ENCODE results near the gene FNDC8. TPM values are rescaled to one million over a fixed set of nuclear protein-coding genes. Genes with fewer than 3 reads are reported as not detected.

The FNDC8 gene
- total and polyA plus RNA-seq, 5 donors from 2014 or later, result not detected

DNA sequence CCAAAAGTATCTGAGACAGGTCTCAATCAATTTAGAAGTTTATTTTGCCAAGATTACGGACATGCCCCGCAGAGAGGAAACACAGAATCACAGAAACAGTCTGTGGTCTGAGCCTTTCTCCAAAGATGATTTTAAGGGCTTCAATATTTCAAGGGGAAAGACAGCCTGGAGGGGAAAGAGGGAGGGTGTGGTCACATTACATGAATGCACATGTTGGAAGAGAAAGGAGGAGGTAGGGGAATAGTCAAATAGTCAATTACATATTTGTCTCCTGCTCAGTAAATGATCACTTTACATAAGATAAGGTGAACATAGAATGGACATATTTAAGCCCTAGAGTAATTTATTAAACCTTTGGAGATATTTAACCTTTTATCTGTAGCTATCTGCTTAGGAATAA is 38.5 kb downstream of the FNDC8 start:
- no peaks in the 10 kb centered on the region for H3K27me3 Mint-ChIP-seq
- no peaks in the 10 kb centered on the region for H3K36me3 Mint-ChIP-seq
- H3K36me3 ChIP-seq (ENCODE audit: control insufficient read depth, insufficient read depth, low read length), result no peaks in the 10 kb centered on the region
- H3K9me3 ChIP-seq (ENCODE audit: control insufficient read depth in 2 of 2, low read length in 2 of 2), result no peaks in the 10 kb centered on the region
- H3K27ac ChIP-seq (ENCODE audit: insufficient read depth, low read length, poor library complexity, severe bottlenecking), result no peak overlapping the region
- ATAC-seq (ENCODE audit: low read depth in 2 of 2) (no peak), DNase-seq (no peak)
- peak overlapping the region; percentile 78 to 87 (median 79) for H3K27ac Mint-ChIP-seq
- peak overlapping the region in 1 of 4 donors; percentile 69 for H3K4me3 Mint-ChIP-seq
- H3K4me3 ChIP-seq (ENCODE audit: low read depth, low read length), result no peak overlapping the region
- no peaks in the 10 kb centered on the region for H3K9me3 Mint-ChIP-seq
- no peaks in the 10 kb centered on the region for H3K27me3 ChIP-seq (ENCODE audit: control insufficient read depth, insufficient read depth, low read length)
- peaks cover 20 to 58% (median 38%) of the 10 kb centered on the region in 4 donors for H3K4me1 Mint-ChIP-seq
- H3K4me1 ChIP-seq (ENCODE audit: control insufficient read depth, insufficient read depth, low read length, poor library complexity, severe bottlenecking), result peaks cover 31% of the 10 kb centered on the region

- Mint-ChIP-seq H3K36me3 (no peaks in the 10 kb centered on the region), H3K27me3 (no peaks in the 10 kb centered on the region), H3K4me3 (peak overlapping the region; percentile 11 to 69 (median 38)), H3K9me3 (no peaks in the 10 kb centered on the region), H3K27ac (peak overlapping the region; percentile 2 to 79 (median 76)), H3K4me1 (peaks cover 20 to 64% (median 40%) of the 10 kb centered on the region in 4 donors)
- Histone ChIP-seq H3K4me3 (ENCODE audit: low read depth, low read length) (peak overlapping the region; percentile 51), H3K27me3 (ENCODE audit: control insufficient read depth, insufficient read depth, low read length) (no peaks in the 10 kb centered on the region), H3K4me1 (ENCODE audit: control insufficient read depth, insufficient read depth, low read length, poor library complexity, severe bottlenecking) (peaks cover 31% of the 10 kb centered on the region), H3K27ac (ENCODE audit: insufficient read depth, low read length, poor library complexity, severe bottlenecking) (peak overlapping the region; percentile 72), H3K9me3 (ENCODE audit: control insufficient read depth in 2 of 2, low read length in 2 of 2) (no peaks in the 10 kb centered on the region), H3K36me3 (ENCODE audit: control insufficient read depth, insufficient read depth, low read length) (no peaks in the 10 kb centered on the region)
- DNase-seq (peak in 2 of 3 donors; percentile 22 to 48), ATAC-seq (ENCODE audit: low read depth in 2 of 2) (peak; percentile 47 to 49)
Measured at GRCh38 chr17:35160354-35161201, 39.2 kb downstream of the FNDC8 start.

- H3K27ac Mint-ChIP-seq, result peak overlapping the region; percentile 0 to 79 (median 76)
- Histone ChIP-seq H3K27me3 (ENCODE audit: control insufficient read depth, insufficient read depth, low read length) (no peaks in the 10 kb centered on the region), H3K9me3 (ENCODE audit: control insufficient read depth in 2 of 2, low read length in 2 of 2) (no peaks in the 10 kb centered on the region), H3K27ac (ENCODE audit: insufficient read depth, low read length, poor library complexity, severe bottlenecking) (peak overlapping the region; percentile 72), H3K36me3 (ENCODE audit: control insufficient read depth, insufficient read depth, low read length) (no peaks in the 10 kb centered on the region), H3K4me1 (ENCODE audit: control insufficient read depth, insufficient read depth, low read length, poor library complexity, severe bottlenecking) (peaks cover 31% of the 10 kb centered on the region), H3K4me3 (ENCODE audit: low read depth, low read length) (peak overlapping the region; percentile 51)
- H3K27me3 Mint-ChIP-seq, result no peaks in the 10 kb centered on the region
- no peaks in the 10 kb centered on the region for H3K9me3 Mint-ChIP-seq
- H3K36me3 Mint-ChIP-seq, result no peaks in the 10 kb centered on the region
- peaks cover 20 to 66% (median 39%) of the 10 kb centered on the region in 4 donors for H3K4me1 Mint-ChIP-seq
- H3K4me3 Mint-ChIP-seq, result peak overlapping the region; percentile 11 to 69 (median 38)
- peak in 2 of 3 donors; percentile 53 to 75 for DNase-seq
- ATAC-seq (ENCODE audit: low read depth in 2 of 2), result peak; percentile 88 to 91
Measured at GRCh38 chr17:35161281-35161761, 39.9 kb downstream of the FNDC8 start.

DNA sequence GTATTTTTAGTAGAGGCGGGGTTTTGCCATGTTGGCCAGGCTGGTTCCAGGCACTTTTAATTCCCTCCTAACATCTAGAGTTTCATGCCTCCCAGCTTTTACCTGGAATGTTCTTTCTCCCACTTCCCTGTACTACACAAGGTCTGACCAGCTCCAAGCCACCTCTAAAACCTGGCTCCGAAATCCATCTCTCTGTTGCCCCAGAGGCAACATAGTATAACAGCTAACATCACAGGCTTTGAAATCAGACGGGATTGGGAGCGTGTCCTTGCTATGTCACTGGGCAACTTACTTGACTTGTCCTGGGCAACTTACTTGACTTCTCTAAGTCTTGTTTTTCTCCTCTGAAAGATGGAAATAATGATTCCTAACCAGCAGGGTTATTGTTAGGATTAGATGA is 41.3 kb downstream of the FNDC8 start:
- no peaks in the 10 kb centered on the region for H3K27me3 ChIP-seq (ENCODE audit: control insufficient read depth, insufficient read depth, low read length)
- no peak overlapping the region for H3K4me3 ChIP-seq (ENCODE audit: low read depth, low read length)
- peak overlapping the region; percentile 47 for H3K27ac ChIP-seq (ENCODE audit: insufficient read depth, low read length, poor library complexity, severe bottlenecking)
- ATAC-seq (ENCODE audit: low read depth in 2 of 2), result no peak
- no peaks in the 10 kb centered on the region for H3K36me3 ChIP-seq (ENCODE audit: control insufficient read depth, insufficient read depth, low read length)
- H3K4me1 ChIP-seq (ENCODE audit: control insufficient read depth, insufficient read depth, low read length, poor library complexity, severe bottlenecking), result peaks cover 31% of the 10 kb centered on the region
- Mint-ChIP-seq H3K36me3 (no peaks in the 10 kb centered on the region), H3K4me1 (peaks cover 20 to 67% (median 39%) of the 10 kb centered on the region in 4 donors), H3K9me3 (no peaks in the 10 kb centered on the region), H3K27me3 (no peaks in the 10 kb centered on the region), H3K27ac (peak overlapping the region; percentile 69 to 79 (median 79)), H3K4me3 (no peak overlapping the region)
- H3K9me3 ChIP-seq (ENCODE audit: control insufficient read depth in 2 of 2, low read length in 2 of 2), result no peaks in the 10 kb centered on the region
- no peak for DNase-seq

- Mint-ChIP-seq H3K27me3 (no peaks in the 10 kb centered on the region), H3K27ac (peak overlapping the region in 1 of 3 donors; percentile 68), H3K9me3 (no peaks in the 10 kb centered on the region), H3K36me3 (no peaks in the 10 kb centered on the region), H3K4me1 (peaks cover 20 to 60% (median 38%) of the 10 kb centered on the region in 4 donors), H3K4me3 (peak overlapping the region in 1 of 4 donors; percentile 43)
- no peaks in the 10 kb centered on the region for H3K27me3 ChIP-seq (ENCODE audit: control insufficient read depth, insufficient read depth, low read length)
- DNase-seq, result no peak
- ATAC-seq (ENCODE audit: low read depth in 2 of 2), result no peak
- H3K4me1 ChIP-seq (ENCODE audit: control insufficient read depth, insufficient read depth, low read length, poor library complexity, severe bottlenecking), result peaks cover 31% of the 10 kb centered on the region
- no peaks in the 10 kb centered on the region for H3K9me3 ChIP-seq (ENCODE audit: control insufficient read depth in 2 of 2, low read length in 2 of 2)
- no peaks in the 10 kb centered on the region for H3K36me3 ChIP-seq (ENCODE audit: control insufficient read depth, insufficient read depth, low read length)
- no peak overlapping the region for H3K4me3 ChIP-seq (ENCODE audit: low read depth, low read length)
- no peak overlapping the region for H3K27ac ChIP-seq (ENCODE audit: insufficient read depth, low read length, poor library complexity, severe bottlenecking)
Measured at GRCh38 chr17:35163886-35164285, 42.5 kb downstream of the FNDC8 start.

DNA sequence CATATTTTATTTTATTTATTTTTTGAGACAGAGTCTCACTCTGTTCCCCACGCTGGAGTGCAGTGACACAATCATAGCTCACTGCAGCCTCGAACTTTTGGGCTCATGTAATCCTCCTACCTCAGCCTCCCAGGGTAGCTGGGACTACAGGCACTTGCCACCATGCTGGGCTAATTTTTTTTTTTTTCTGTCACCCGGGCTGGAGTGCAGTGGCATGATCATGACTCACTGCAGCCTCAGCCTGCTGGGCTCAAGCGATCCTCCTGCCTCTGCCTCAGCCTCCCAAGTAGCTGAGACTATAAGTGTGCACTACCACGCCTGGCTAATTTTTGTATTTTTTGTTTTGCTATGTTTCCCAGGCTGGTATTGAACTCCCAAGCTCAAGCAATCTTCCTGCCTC is 43.3 kb downstream of the FNDC8 start:
- no peak overlapping the region for H3K4me3 Mint-ChIP-seq
- peak overlapping the region in 1 of 3 donors; percentile 20 for H3K27ac Mint-ChIP-seq
- Histone ChIP-seq H3K27me3 (ENCODE audit: control insufficient read depth, insufficient read depth, low read length) (no peaks in the 10 kb centered on the region), H3K4me1 (ENCODE audit: control insufficient read depth, insufficient read depth, low read length, poor library complexity, severe bottlenecking) (peaks cover 31% of the 10 kb centered on the region), H3K9me3 (ENCODE audit: control insufficient read depth in 2 of 2, low read length in 2 of 2) (no peaks in the 10 kb centered on the region), H3K36me3 (ENCODE audit: control insufficient read depth, insufficient read depth, low read length) (no peaks in the 10 kb centered on the region), H3K27ac (ENCODE audit: insufficient read depth, low read length, poor library complexity, severe bottlenecking) (no peak overlapping the region), H3K4me3 (ENCODE audit: low read depth, low read length) (no peak overlapping the region)
- DNase-seq (no peak), ATAC-seq (ENCODE audit: low read depth in 2 of 2) (no peak)
- H3K9me3 Mint-ChIP-seq, result no peaks in the 10 kb centered on the region
- peaks cover 18 to 53% (median 37%) of the 10 kb centered on the region in 4 donors for H3K4me1 Mint-ChIP-seq
- H3K36me3 Mint-ChIP-seq, result no peaks in the 10 kb centered on the region
- no peaks in the 10 kb centered on the region for H3K27me3 Mint-ChIP-seq

DNA sequence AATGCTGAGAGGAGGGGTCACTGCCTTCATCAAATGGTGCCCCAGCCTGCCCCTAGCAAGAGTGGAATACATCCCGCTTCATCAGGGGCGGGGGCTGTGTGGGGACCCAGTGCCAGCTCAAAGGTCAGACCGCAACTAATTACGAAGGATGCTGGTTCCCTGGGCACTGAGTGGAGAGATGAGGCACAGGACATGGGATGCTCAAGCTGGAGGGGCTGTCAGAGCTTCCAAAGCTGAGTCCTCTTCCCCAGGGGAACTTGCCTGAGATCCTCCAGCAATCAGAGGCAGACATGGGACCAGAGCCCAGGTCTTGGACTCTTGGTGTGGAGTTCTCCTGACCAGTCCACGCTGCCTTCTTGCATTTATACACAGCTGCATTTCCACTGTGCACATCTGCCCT is 45.1 kb downstream of the FNDC8 start:
- Mint-ChIP-seq H3K4me3 (no peak overlapping the region), H3K9me3 (no peaks in the 10 kb centered on the region), H3K27me3 (no peaks in the 10 kb centered on the region), H3K4me1 (peaks cover 11 to 41% (median 23%) of the 10 kb centered on the region in 4 donors), H3K36me3 (no peaks in the 10 kb centered on the region), H3K27ac (peak overlapping the region in 2 of 3 donors; percentile 57 to 72)
- DNase-seq (no peak), ATAC-seq (ENCODE audit: low read depth in 2 of 2) (no peak)
- Histone ChIP-seq H3K27ac (ENCODE audit: insufficient read depth, low read length, poor library complexity, severe bottlenecking) (no peak overlapping the region), H3K4me3 (ENCODE audit: low read depth, low read length) (no peak overlapping the region), H3K36me3 (ENCODE audit: control insufficient read depth, insufficient read depth, low read length) (no peaks in the 10 kb centered on the region), H3K4me1 (ENCODE audit: control insufficient read depth, insufficient read depth, low read length, poor library complexity, severe bottlenecking) (peaks cover 18% of the 10 kb centered on the region), H3K9me3 (ENCODE audit: control insufficient read depth in 2 of 2, low read length in 2 of 2) (no peaks in the 10 kb centered on the region), H3K27me3 (ENCODE audit: control insufficient read depth, insufficient read depth, low read length) (no peaks in the 10 kb centered on the region)
